HAP-1 (cell line): ENCODE measurements around the gene PHACTR4.
"Not testable (repeated sequence)": the region's sequence is repeated elsewhere in the genome, so short reads cannot be mapped to it uniquely, and the experiment has no call there.

Experiments used
- DNase-seq, 2 experiments: peaks; one replicate each; pipeline ENCODE4 v3.0.0-alpha.2; 2016 to 2020; ENCODE audit warnings: low spot score in 2 of 2
- H3K27me3 ChIP-seq: fragments of 250-450 bp; sonication (Bioruptor Pico); 2 replicates; pipeline ENCODE4 v1.5.1; 2020; ENCODE audit warnings: low read depth, mild to moderate bottlenecking, moderate library complexity
- H3K36me3 ChIP-seq: fragments of 250-450 bp; sonication (Bioruptor Pico); replicated peaks from 2 replicates; pipeline ENCODE4 v1.5.1; 2020; ENCODE audit warnings: mild to moderate bottlenecking
- H3K4me1 ChIP-seq: fragments of 250-450 bp; sonication (Bioruptor Pico); 2 replicates; pipeline ENCODE4 v1.5.1; 2020; ENCODE audit warnings: mild to moderate bottlenecking
- H3K4me3 ChIP-seq: fragments of 250-450 bp; sonication (Bioruptor Pico); 2 replicates; pipeline ENCODE4 v1.5.1; 2020; ENCODE audit warnings: mild to moderate bottlenecking, moderate library complexity
- H3K9me3 ChIP-seq: fragments of 250-450 bp; sonication (Bioruptor Pico); 2 replicates; pipeline ENCODE4 v1.5.1; 2020; ENCODE audit warnings: mild to moderate bottlenecking, moderate library complexity
- in situ Hi-C: fragments of 300-500 bp; cut with MboI; formaldehyde crosslinking; loops from 3 replicates; pipeline ENCODE4 v1.14.3; 2020; ENCODE audit warnings: low sequenced_read_pairs, inconsistent platforms, mixed read lengths

Gene PHACTR4

GRCh38 chr1:28518000-28518744, 148.6 kb downstream of the PHACTR4 start:
- Histone ChIP-seq H3K27me3 (no peaks in the 10 kb centered on the region), H3K9me3 (no peaks in the 10 kb centered on the region), H3K4me3 (peak overlapping the region; percentile 58), H3K36me3 (peaks cover 32% of the 10 kb centered on the region), H3K4me1 (peaks cover 21% of the 10 kb centered on the region)
- in situ Hi-C loops: loop anchor here (10.0 kb wide), 1 partner anchor 263 kb away; the partner anchor contains the start of gene SESN2
- peak; percentile 82 to 95 for DNase-seq

GRCh38 chr1:28518745-28519341, 149.3 kb downstream of the PHACTR4 start:
- Histone ChIP-seq H3K36me3 (peaks cover 32% of the 10 kb centered on the region), H3K4me3 (peak overlapping the region; percentile 58), H3K4me1 (peaks cover 21% of the 10 kb centered on the region), H3K9me3 (no peaks in the 10 kb centered on the region), H3K27me3 (no peaks in the 10 kb centered on the region)
- in situ Hi-C loops: loop anchor here (10.0 kb wide), 1 partner anchor 264 kb away; the partner anchor contains the start of gene SESN2
- DNase-seq: peak; percentile 18 to 43

GRCh38 chr1:28519946-28520725, 150.6 kb downstream of the PHACTR4 start:
- H3K27me3 ChIP-seq: no peaks in the 10 kb centered on the region
- peaks cover 42% of the 10 kb centered on the region for H3K36me3 ChIP-seq
- H3K4me3 ChIP-seq: peak overlapping the region; percentile 58; the same call in 1 of the 2 replicates
- H3K9me3 ChIP-seq: no peaks in the 10 kb centered on the region
- no peak for DNase-seq
- in situ Hi-C loops: loop anchor here (10.0 kb wide), 1 partner anchor 265 kb away; the partner anchor contains the start of gene SESN2
- H3K4me1 ChIP-seq: peaks cover 21% of the 10 kb centered on the region

GRCh38 chr1:28520796-28521195, 151.3 kb downstream of the PHACTR4 start:
- H3K9me3 ChIP-seq, in situ Hi-C loops, H3K27me3 ChIP-seq, DNase-seq, H3K4me3 ChIP-seq: not testable (repeated sequence)
- H3K36me3 ChIP-seq: peaks cover 46% of the 10 kb centered on the region
- H3K4me1 ChIP-seq: peaks cover 21% of the 10 kb centered on the region

GRCh38 chr1:28521502-28522164, 152.1 kb downstream of the PHACTR4 start:
- Histone ChIP-seq H3K9me3 (no peaks in the 10 kb centered on the region), H3K4me1 (peaks cover 21% of the 10 kb centered on the region), H3K36me3 (peaks cover 52% of the 10 kb centered on the region), H3K4me3 (no peak overlapping the region), H3K27me3 (no peaks in the 10 kb centered on the region)
- no peak for DNase-seq
- in situ Hi-C loops: no loop called here

GRCh38 chr1:28522537-28522936, 153.0 kb downstream of the PHACTR4 start:
- in situ Hi-C loops, H3K4me3 ChIP-seq, DNase-seq, H3K27me3 ChIP-seq, H3K9me3 ChIP-seq: not testable (repeated sequence)
- Histone ChIP-seq H3K4me1 (peaks cover 20% of the 10 kb centered on the region), H3K36me3 (peaks cover 55% of the 10 kb centered on the region)

- DNase-seq, H3K9me3 ChIP-seq, H3K27me3 ChIP-seq, in situ Hi-C loops, H3K4me1 ChIP-seq, H3K4me3 ChIP-seq: not testable (repeated sequence)
- peaks cover 60% of the 10 kb centered on the region for H3K36me3 ChIP-seq
Measured at GRCh38 chr1:28525002-28525642, 155.6 kb downstream of the PHACTR4 start.

GRCh38 chr1:28526886-28527285, 157.3 kb downstream of the PHACTR4 start:
- Histone ChIP-seq H3K36me3 (peaks cover 62% of the 10 kb centered on the region), H3K4me1 (no peaks in the 10 kb centered on the region), H3K27me3 (no peaks in the 10 kb centered on the region), H3K4me3 (no peak overlapping the region), H3K9me3 (no peaks in the 10 kb centered on the region)
- DNase-seq: no peak
- in situ Hi-C loops: no loop called here

GRCh38 chr1:28530456-28530855, 160.9 kb downstream of the PHACTR4 start:
- Histone ChIP-seq H3K36me3 (peaks cover 66% of the 10 kb centered on the region), H3K4me3 (no peak overlapping the region), H3K9me3 (no peaks in the 10 kb centered on the region), H3K27me3 (no peaks in the 10 kb centered on the region), H3K4me1 (no peaks in the 10 kb centered on the region)
- DNase-seq: no peak
- in situ Hi-C loops: no loop called here

GRCh38 chr1:28534671-28535070, 165.1 kb downstream of the PHACTR4 start:
- in situ Hi-C loops: no loop called here
- H3K36me3 ChIP-seq: peaks cover 80% of the 10 kb centered on the region
- DNase-seq: no peak

GRCh38 chr1:28535180-28535579, 165.6 kb downstream of the PHACTR4 start:
- no peaks in the 10 kb centered on the region; the same call in 1 of the 2 replicates for H3K9me3 ChIP-seq
- H3K36me3 ChIP-seq: peaks cover 78% of the 10 kb centered on the region
- no peak for DNase-seq
- H3K4me1 ChIP-seq: peaks cover 3% of the 10 kb centered on the region
- H3K4me3 ChIP-seq: no peak overlapping the region
- H3K27me3 ChIP-seq: no peaks in the 10 kb centered on the region
- in situ Hi-C loops: no loop called here

More at GRCh38 chr1:28534671-28535070, 165.1 kb downstream of the PHACTR4 start:
- Histone ChIP-seq H3K27me3 (no peaks in the 10 kb centered on the region), H3K4me1 (no peaks in the 10 kb centered on the region), H3K4me3 (no peak overlapping the region), H3K9me3 (no peaks in the 10 kb centered on the region)

- DNase-seq: no peak
- H3K4me1 ChIP-seq: peaks cover 10% of the 10 kb centered on the region
- no peak overlapping the region for H3K4me3 ChIP-seq
- no peaks in the 10 kb centered on the region for H3K27me3 ChIP-seq
- no peaks in the 10 kb centered on the region; the same call in 1 of the 2 replicates for H3K9me3 ChIP-seq
- H3K36me3 ChIP-seq: peaks cover 57% of the 10 kb centered on the region
- in situ Hi-C loops: no loop called here
Measured at GRCh38 chr1:28537457-28538199, 168.1 kb downstream of the PHACTR4 start.
